H54 (cell line): ENCODE data around the gene ABI3.

Experiments used
- DNase-seq: peaks from one replicate; pipeline ENCODE4 v3.0.0; 2011; ENCODE audit warnings: low spot score, mixed read lengths; ENCODE audit not compliant: insufficient read length
- FAIRE-seq: peaks from 3 replicates; lab custom pipeline; 2011; peaks lifted over from hg19 to GRCh38; lab: Jason Lieb, UNC
- POLR2A ChIP-seq: IDR thresholded peaks from 2 replicates; pipeline ENCODE4 v1.6.1; 2011; ENCODE audit warnings: low read depth, mild to moderate bottlenecking, low read length

The ABI3 gene

DNA sequence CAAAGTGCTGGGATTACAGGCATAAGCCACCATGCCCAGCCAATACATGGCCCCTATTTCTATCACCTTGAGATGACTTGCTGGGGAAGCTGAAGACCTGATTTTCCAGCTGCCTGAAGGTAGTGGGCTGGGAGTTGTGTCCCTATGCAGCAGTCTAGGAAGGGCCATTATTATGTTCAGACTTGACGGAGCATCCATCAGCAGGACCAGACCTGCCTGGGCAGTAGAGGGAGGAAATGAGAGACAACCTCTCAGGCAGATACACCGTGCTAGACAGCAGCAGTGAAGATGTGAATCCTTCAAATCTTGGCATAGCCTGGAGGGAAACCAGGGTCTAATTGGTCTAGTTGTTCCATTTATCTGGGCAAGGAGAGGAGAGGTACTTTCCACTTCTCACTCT is 55.7 kb downstream of the ABI3 start:
- no peak for DNase-seq
- no peak for TF ChIP-seq POLR2A
- FAIRE-seq, result no peak

DNA sequence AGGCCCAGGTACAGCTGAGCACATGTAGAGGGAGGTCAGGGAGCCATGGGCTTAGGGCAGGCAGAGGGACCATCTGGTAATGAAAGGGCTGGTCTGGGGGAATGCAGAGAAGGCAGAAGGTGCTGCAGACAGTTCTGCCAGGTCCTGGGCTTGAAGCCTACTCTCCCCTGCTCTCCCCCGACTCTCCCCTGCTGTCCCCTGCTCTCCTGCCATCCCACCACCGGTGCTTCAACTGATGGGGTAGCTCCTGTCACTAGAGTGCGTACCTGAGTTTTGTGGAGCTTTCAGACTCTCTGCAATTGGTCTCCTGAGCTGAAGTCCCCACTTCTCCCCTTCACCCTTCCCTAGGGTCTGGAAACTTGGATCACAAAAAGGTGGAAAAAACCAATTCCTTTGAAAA is 57.4 kb downstream of the ABI3 start:
- DNase-seq (no peak), FAIRE-seq (no peak)
- no peak for TF ChIP-seq POLR2A

DNA sequence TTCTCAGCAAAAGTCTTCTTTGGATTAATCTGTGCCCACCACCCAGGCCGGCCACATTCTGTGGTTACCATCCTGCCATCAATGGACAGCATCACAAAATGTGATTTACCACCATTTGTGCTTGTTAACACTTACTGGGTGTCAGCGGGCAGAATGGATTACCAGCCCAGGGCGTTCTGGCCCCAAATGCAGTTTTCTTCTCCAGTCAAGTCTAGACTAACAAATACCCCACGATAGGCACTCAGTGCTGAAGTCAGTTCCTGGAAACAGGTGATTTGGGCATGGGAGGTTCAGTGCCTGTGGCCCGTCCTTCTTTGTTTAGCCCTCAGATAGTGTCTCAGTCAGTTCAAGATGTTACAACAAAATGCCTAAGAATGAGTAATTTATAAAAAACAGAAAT is 58.8 kb downstream of the ABI3 start:
- no peak for TF ChIP-seq POLR2A
- no peak for DNase-seq
- FAIRE-seq, result no peak
